ENCODE results near the gene TWNK.
A peak's percentile ranks its signal among the peaks of the same experiment; 100 is the strongest.
"Not testable (repeated sequence)": the region's sequence is repeated elsewhere in the genome, so short reads cannot be mapped to it uniquely, and the experiment has no call there.

TWNK gene

GRCh38 chr10:100975397-100975796 lies 11.9 kb upstream of the TWNK start:
- not testable (repeated sequence) for DNase-seq

GRCh38 chr10:100976906-100977305 lies 10.4 kb upstream of the TWNK start:
- DNase-seq, result no peak

GRCh38 chr10:100977436-100977835 lies 9.9 kb upstream of the TWNK start:
- no peak for DNase-seq

GRCh38 chr10:100978121-100978900 lies 9.0 kb upstream of the TWNK start:
- DNase-seq, result no peak

- no peak for DNase-seq
These were observed 8.5 kb upstream of the TWNK start for GRCh38 chr10:100978901-100979195.

- DNase-seq, result no peak
These were observed 7.5 kb upstream of the TWNK start for GRCh38 chr10:100979791-100980272.

- DNase-seq, result no peak
These were observed 7.0 kb upstream of the TWNK start for GRCh38 chr10:100980311-100980710.

- no peak for DNase-seq
These were observed 6.6 kb upstream of the TWNK start for GRCh38 chr10:100980711-100981110.

- DNase-seq, result no peak
These were observed 6.1 kb upstream of the TWNK start for GRCh38 chr10:100981178-100981772.

- DNase-seq, result no peak
These were observed 4.2 kb upstream of the TWNK start for GRCh38 chr10:100982916-100983830.

- no peak for DNase-seq
These were observed 3.3 kb upstream of the TWNK start for GRCh38 chr10:100983868-100984671.

GRCh38 chr10:100984672-100985177 lies 2.6 kb upstream of the TWNK start:
- no peak for DNase-seq

- no peak for DNase-seq
These were observed 2.0 kb upstream of the TWNK start for GRCh38 chr10:100985336-100985735.

GRCh38 chr10:100986623-100986951 lies 756 bp upstream of the TWNK start:
- DNase-seq, result no peak

- DNase-seq, result no peak
These were observed 324 bp downstream of the TWNK start for GRCh38 chr10:100987685-100988049.

GRCh38 chr10:100988166-100988565 lies 823 bp downstream of the TWNK start:
- DNase-seq, result no peak

GRCh38 chr10:100989088-100989487 lies 1.7 kb downstream of the TWNK start:
- DNase-seq, result no peak

- no peak for DNase-seq
These were observed 6.8 kb downstream of the TWNK start for GRCh38 chr10:100993986-100994708.

- no peak for DNase-seq
These were observed 7.8 kb downstream of the TWNK start for GRCh38 chr10:100995181-100995580.

GRCh38 chr10:100996678-100997359 lies 9.5 kb downstream of the TWNK start:
- peak in 1 of 2 donors; percentile 37 for DNase-seq
